Neuronal stem cell (in vitro differentiated cells): Measurements from ENCODE around the gene METTL17.

Source experiments
- DNase-seq: peaks from one replicate; pipeline ENCODE4 v3.0.0-alpha.2; 2013; ENCODE audit warnings: low spot score
- H2AFZ ChIP-seq: one replicate; pipeline ENCODE4 v1.6.1; 2013; ENCODE audit warnings: mild to moderate bottlenecking, low read length, inconsistent platforms
- H2AK5ac ChIP-seq: 2 replicates; pipeline ENCODE4 v1.6.1; 2013; ENCODE audit warnings: low read depth, mild to moderate bottlenecking, inconsistent platforms, low read length, moderate library complexity, mixed read lengths
- H2BK120ac ChIP-seq: 2 replicates; pipeline ENCODE4 v1.6.1; 2013; ENCODE audit warnings: low read depth, mild to moderate bottlenecking, inconsistent platforms, low read length, moderate library complexity, mixed read lengths
- H2BK12ac ChIP-seq: one replicate; pipeline ENCODE4 v1.6.1; 2013; ENCODE audit warnings: low read length, inconsistent platforms
- H2BK15ac ChIP-seq: 2 replicates; pipeline ENCODE4 v1.6.1; 2013; ENCODE audit warnings: mild to moderate bottlenecking, low read length, inconsistent platforms, mixed read lengths
- H2BK5ac ChIP-seq: one replicate; pipeline ENCODE4 v1.6.1; 2013; ENCODE audit warnings: inconsistent platforms, mild to moderate bottlenecking, low read length, moderate library complexity
- H3K14ac ChIP-seq: one replicate; pipeline ENCODE4 v1.6.1; 2013; ENCODE audit warnings: low read length, inconsistent platforms
- H3K18ac ChIP-seq: 2 replicates; pipeline ENCODE4 v1.6.1; 2013; ENCODE audit warnings: low read length, inconsistent platforms
- H3K23ac ChIP-seq: 2 replicates; pipeline ENCODE4 v1.6.1; 2013; ENCODE audit warnings: low read depth, mild to moderate bottlenecking, mixed read lengths, low read length, inconsistent platforms; ENCODE audit not compliant: poor library complexity
- H3K27ac ChIP-seq: replicated peaks from 3 replicates; pipeline ENCODE4 v1.5.1; 2013; ENCODE audit warnings: low read length, inconsistent platforms
- H3K27me3 ChIP-seq, 3 experiments: 2 replicates each; pipeline ENCODE4 v1.6.1; 2013; ENCODE audit warnings: low read length in 3 of 3, mild to moderate bottlenecking in 2 of 3, inconsistent platforms in 1 of 3, low read depth in 1 of 3, mixed read lengths in 1 of 3, moderate library complexity in 1 of 3; ENCODE audit not compliant: control insufficient read depth in 3 of 3, insufficient read depth in 3 of 3
- H3K36me3 ChIP-seq, 2 donors: replicated peaks in 1 of 2; 2 replicates each; pipeline ENCODE4 v1.6.1; 2013; ENCODE audit warnings: low read length in 2 of 2; ENCODE audit not compliant: control insufficient read depth in 2 of 2, insufficient read depth in 2 of 2
- H3K4ac ChIP-seq: 2 replicates; pipeline ENCODE4 v1.6.1; 2013; ENCODE audit warnings: inconsistent platforms, mild to moderate bottlenecking, low read length, moderate library complexity
- H3K4me1 ChIP-seq, 2 donors: 1 replicate in 1 of 2; 2 replicates in 1 of 2; pipeline ENCODE4 v1.6.1; 2013; ENCODE audit warnings: low read length in 2 of 2, low read depth in 1 of 2; ENCODE audit not compliant: control insufficient read depth in 2 of 2, insufficient read depth in 1 of 2
- H3K4me2 ChIP-seq: one replicate; pipeline ENCODE4 v1.6.1; 2013; ENCODE audit warnings: mild to moderate bottlenecking, low read length, inconsistent platforms; ENCODE audit not compliant: insufficient read depth, poor library complexity, severe bottlenecking
- H3K4me3 ChIP-seq, 2 donors: 2 replicates each; pipeline ENCODE4 v1.5.1; 2013; ENCODE audit warnings: low read length in 2 of 2, mild to moderate bottlenecking in 2 of 2, inconsistent platforms in 1 of 2, moderate library complexity in 1 of 2
- H3K79me1 ChIP-seq: one replicate; pipeline ENCODE4 v1.6.1; 2013; ENCODE audit warnings: low read depth, mild to moderate bottlenecking, inconsistent platforms, low read length, moderate library complexity
- H3K9ac ChIP-seq: one replicate; pipeline ENCODE4 v1.6.1; 2013; ENCODE audit warnings: mild to moderate bottlenecking, low read depth, low read length, inconsistent platforms; ENCODE audit not compliant: poor library complexity
- H3K9me3 ChIP-seq, 2 donors: replicated peaks in 1 of 2; 2 replicates each; pipeline versions ENCODE3 to v1.6.1; 2013; ENCODE audit warnings: low read length in 2 of 2, mild to moderate bottlenecking in 2 of 2, inconsistent platforms in 1 of 2, low read depth in 1 of 2, mixed read lengths in 1 of 2, moderate library complexity in 1 of 2; ENCODE audit not compliant: control insufficient read depth in 2 of 2, insufficient read depth in 1 of 2
- H4K8ac ChIP-seq: one replicate; pipeline ENCODE4 v1.6.1; 2013; ENCODE audit warnings: low read depth, mild to moderate bottlenecking, inconsistent platforms, low read length, moderate library complexity
- H4K91ac ChIP-seq: one replicate; pipeline ENCODE4 v1.6.1; 2013; ENCODE audit warnings: low read length, low read depth, mild to moderate bottlenecking, inconsistent platforms; ENCODE audit not compliant: poor library complexity
- WGBS, 2 donors: extraction: QIAGEN DNeasy Blood & Tissue Kit; methylation state at CpG; one replicate each; pipeline ENCODE4 v1.1.7; 2013; ENCODE audit warnings: missing lambda C conversion rate in 2 of 2, mixed read lengths in 1 of 2; ENCODE audit not compliant: insufficient read length in 2 of 2, insufficient replicate concordance in 1 of 2; ENCODE audit errors: extremely low coverage in 2 of 2; 5-methylcytosine and 5-hydroxymethylcytosine counted together

The METTL17 gene

GRCh38 chr14:21032326-21033132 lies 42.7 kb downstream of the METTL17 start:
- Histone ChIP-seq H3K27ac (no peak overlapping the region), H3K14ac (no peak overlapping the region), H3K23ac (no peak overlapping the region), H4K8ac (no peak overlapping the region), H3K18ac (no peak overlapping the region), H3K27me3 (peaks cover 0 to 91% (median 0%) of the 10 kb centered on the region in 3 experiments), H3K4me2 (no peak overlapping the region), H3K36me3 (no peaks in the 10 kb centered on the region), H2BK12ac (no peak overlapping the region), H2AFZ (no peak overlapping the region), H3K9ac (no peak overlapping the region), H2BK5ac (no peak overlapping the region), H2BK120ac (no peak overlapping the region), H2AK5ac (no peak overlapping the region), H3K79me1 (no peaks in the 10 kb centered on the region), H2BK15ac (no peak overlapping the region), H3K9me3 (no peaks in the 10 kb centered on the region), H3K4me3 (no peak overlapping the region), H3K4me1 (no peaks in the 10 kb centered on the region), H3K4ac (no peak overlapping the region), H4K91ac (no peak overlapping the region)
- WGBS, 2 donors: no CpG with 5 or more reads among the region's 5 CpGs
- no peak for DNase-seq

GRCh38 chr14:21033133-21033698 lies 43.4 kb downstream of the METTL17 start:
- Histone ChIP-seq H4K91ac (no peak overlapping the region), H3K9ac (no peak overlapping the region), H3K4me3 (no peak overlapping the region), H3K9me3 (no peaks in the 10 kb centered on the region), H2AK5ac (no peak overlapping the region), H2BK120ac (no peak overlapping the region), H2BK5ac (no peak overlapping the region), H3K27ac (no peak overlapping the region), H3K27me3 (peaks cover 0 to 89% (median 0%) of the 10 kb centered on the region in 3 experiments), H3K14ac (no peak overlapping the region), H2AFZ (no peak overlapping the region), H3K18ac (no peak overlapping the region), H4K8ac (no peak overlapping the region), H3K4ac (no peak overlapping the region), H2BK15ac (no peak overlapping the region), H3K23ac (no peak overlapping the region), H3K4me2 (no peak overlapping the region), H2BK12ac (no peak overlapping the region), H3K79me1 (no peaks in the 10 kb centered on the region), H3K4me1 (no peaks in the 10 kb centered on the region), H3K36me3 (no peaks in the 10 kb centered on the region)
- DNase-seq: no peak
- no CpG with 5 or more reads among the region's 4 CpGs for WGBS, 2 donors

- Histone ChIP-seq H3K23ac (no peak within 1 kb of the TSS), H3K18ac (no peak within 1 kb of the TSS), H3K4me2 (no peak within 1 kb of the TSS), H4K8ac (no peak within 1 kb of the TSS), H3K9me3 (no peaks in the 10 kb centered on the region), H3K4me3 (no peak within 1 kb of the TSS), H2BK15ac (no peak within 1 kb of the TSS), H3K27ac (no peak within 1 kb of the TSS), H3K36me3 (no peaks in the 10 kb centered on the region), H2BK5ac (no peak within 1 kb of the TSS), H3K4me1 (peaks cover 1 to 2% of the 10 kb centered on the region in 2 donors), H4K91ac (no peak within 1 kb of the TSS), H2AK5ac (no peak within 1 kb of the TSS), H2BK120ac (no peak within 1 kb of the TSS), H2AFZ (no peak within 1 kb of the TSS), H3K4ac (no peak within 1 kb of the TSS), H3K27me3 (peaks cover 0 to 76% (median 0%) of the 10 kb centered on the region in 3 experiments), H2BK12ac (no peak within 1 kb of the TSS), H3K79me1 (no peaks in the 10 kb centered on the region), H3K9ac (no peak within 1 kb of the TSS), H3K14ac (no peak within 1 kb of the TSS)
- no peak for DNase-seq
- no CpG with 5 or more reads among the region's 5 CpGs for WGBS, 2 donors
Observed at GRCh38 chr14:21034707-21035106, 44.9 kb downstream of the METTL17 start, which contains the start of gene RNASE13. Gene RNASE13, minus strand, starts transcription at chr14:21034807. Its CDS starts 519 bp downstream, at chr14:21034288.

- Histone ChIP-seq H3K27ac (no peak overlapping the region), H3K9me3 (no peaks in the 10 kb centered on the region), H3K36me3 (no peaks in the 10 kb centered on the region), H3K18ac (no peak overlapping the region), H3K27me3 (peaks cover 0 to 56% (median 0%) of the 10 kb centered on the region in 3 experiments), H3K9ac (no peak overlapping the region), H3K4me1 (peaks cover 1 to 2% of the 10 kb centered on the region in 2 donors), H3K79me1 (no peaks in the 10 kb centered on the region), H3K14ac (no peak overlapping the region), H3K4me3 (no peak overlapping the region), H2AK5ac (no peak overlapping the region), H3K4ac (no peak overlapping the region), H4K91ac (no peak overlapping the region), H3K23ac (no peak overlapping the region), H3K4me2 (no peak overlapping the region), H2BK15ac (no peak overlapping the region), H2BK120ac (no peak overlapping the region), H2AFZ (no peak overlapping the region), H2BK5ac (no peak overlapping the region), H2BK12ac (no peak overlapping the region), H4K8ac (no peak overlapping the region)
- no CpG with 5 or more reads among the region's 7 CpGs for WGBS, 2 donors
- DNase-seq: no peak
Observed at GRCh38 chr14:21036751-21037150, 47.0 kb downstream of the METTL17 start.
